ENCODE data around the gene PTPRJ.

The PTPRJ gene

DNA sequence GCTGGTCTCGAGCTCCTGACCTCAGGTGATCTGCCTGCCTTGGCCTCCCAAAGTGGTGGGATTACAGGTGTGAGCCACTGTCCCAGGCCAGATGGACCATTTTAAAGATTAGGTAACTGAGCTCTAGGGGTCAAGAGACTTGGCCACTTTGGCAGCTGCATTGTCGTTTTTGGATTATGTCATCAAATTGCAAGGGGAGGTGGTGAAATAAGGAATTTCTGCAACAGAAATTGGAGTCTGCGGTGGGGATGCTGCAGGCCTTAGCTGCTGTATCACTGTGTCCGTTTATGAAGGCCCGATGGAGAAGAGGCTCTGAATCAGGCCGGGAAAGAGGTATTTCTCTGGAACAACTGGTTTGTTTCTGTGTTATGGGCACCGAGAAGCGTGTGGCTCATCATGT, 34.6 kb downstream of the PTPRJ start:
- no peaks in the 10 kb centered on the region for H3K9me3 ChIP-seq (ENCODE audit: control insufficient read depth, low read length)
- no peak overlapping the region for H2AFZ ChIP-seq (ENCODE audit: low read depth, low read length)
- no peak overlapping the region for H3K9ac ChIP-seq (ENCODE audit: low read length)
- H4K91ac ChIP-seq (ENCODE audit: low read length): no peak overlapping the region
- 91% methylated on average over 8 of the region's 8 CpGs for WGBS
- H3K14ac ChIP-seq (ENCODE audit: low read length in 2 of 2): no peak overlapping the region
- H2BK15ac ChIP-seq (ENCODE audit: low read depth, poor library complexity, severe bottlenecking): no peak overlapping the region
- no peaks in the 10 kb centered on the region for H3K79me1 ChIP-seq (replicated peaks; ENCODE audit: low read length, poor library complexity, severe bottlenecking)
- no peak for DNase-seq
- no peak overlapping the region for H3K4me2 ChIP-seq (ENCODE audit: low read length, poor library complexity, severe bottlenecking)
- no peak overlapping the region for H3K18ac ChIP-seq (ENCODE audit: low read depth in 1 of 2, low read length in 2 of 2)
- H3K4ac ChIP-seq (ENCODE audit: low read depth in 1 of 2, low read length in 2 of 2): no peak overlapping the region
- H3K4me3 ChIP-seq (ENCODE audit: insufficient read depth in 1 of 2, low read depth in 1 of 2, low read length in 2 of 2): no peak overlapping the region
- no peak overlapping the region for H3K27ac ChIP-seq (ENCODE audit: low read length, poor library complexity, severe bottlenecking)
- peaks cover 0 to 5% of the 10 kb centered on the region in 2 experiments for H3K36me3 ChIP-seq (ENCODE audit: control insufficient read depth in 1 of 2, insufficient read depth in 2 of 2, low read depth in 1 of 2, low read length in 2 of 2)
- no peaks in the 10 kb centered on the region for H3K27me3 ChIP-seq (ENCODE audit: control insufficient read depth in 1 of 2, insufficient read depth in 1 of 2, low read length in 2 of 2)
- H2AK5ac ChIP-seq (ENCODE audit: low read length, severe bottlenecking): no peak overlapping the region
- peaks cover 45% of the 10 kb centered on the region for H3K4me1 ChIP-seq (ENCODE audit: control insufficient read depth, insufficient read depth, low read depth, low read length)
- H3K23ac ChIP-seq (ENCODE audit: low read length in 2 of 2): no peak overlapping the region
- H2BK12ac ChIP-seq (ENCODE audit: low read length in 2 of 2): no peak overlapping the region
- H2BK5ac ChIP-seq (ENCODE audit: low read depth, low read length, poor library complexity, severe bottlenecking): no peak overlapping the region
- H4K8ac ChIP-seq (ENCODE audit: low read length): no peak overlapping the region
- no peak overlapping the region for H2BK120ac ChIP-seq (ENCODE audit: low read depth, low read length)

DNA sequence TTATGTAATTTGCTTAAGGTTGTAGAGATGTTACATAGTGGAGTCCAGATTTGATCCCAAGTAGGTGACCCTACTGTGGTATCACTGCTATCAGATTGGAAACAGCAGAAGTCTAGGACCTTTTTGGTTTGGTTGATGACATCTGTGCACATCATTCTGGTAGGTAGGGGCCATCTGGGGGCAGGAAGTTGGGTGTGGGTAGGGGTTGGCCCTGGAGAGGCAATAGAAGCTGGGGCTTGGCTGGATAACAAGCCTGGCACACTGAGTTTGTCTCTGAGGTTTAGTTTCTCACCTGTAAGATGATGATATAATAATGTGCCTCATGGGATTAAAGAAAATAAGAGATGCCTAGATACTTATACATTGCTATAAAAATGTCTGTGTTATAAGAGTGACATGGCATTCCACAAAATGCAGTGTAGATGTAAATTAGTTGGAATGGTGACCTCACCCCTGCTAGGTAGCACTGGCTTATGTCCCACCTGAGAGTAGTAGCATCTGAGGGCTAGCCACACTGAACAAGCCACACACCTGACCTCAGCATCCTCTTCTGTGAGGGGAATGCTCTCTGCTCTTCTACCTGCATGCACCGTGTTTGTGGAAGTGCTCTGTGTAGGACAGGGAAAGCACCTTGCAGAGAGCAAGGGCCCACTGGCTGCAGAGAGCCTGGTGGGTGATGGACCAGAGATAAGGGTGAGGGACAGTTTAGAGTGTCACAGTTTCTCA, 36.9 kb downstream of the PTPRJ start:
- H2AFZ ChIP-seq (ENCODE audit: low read depth, low read length): no peak overlapping the region
- H2BK15ac ChIP-seq (ENCODE audit: low read depth, poor library complexity, severe bottlenecking): no peak overlapping the region
- no peak for DNase-seq
- H2BK12ac ChIP-seq (ENCODE audit: low read length in 2 of 2): peak overlapping the region in 1 of 2 experiments; percentile 51
- H3K23ac ChIP-seq (ENCODE audit: low read length in 2 of 2): no peak overlapping the region
- H3K14ac ChIP-seq (ENCODE audit: low read length in 2 of 2): peak overlapping the region in 1 of 2 experiments; percentile 85
- H4K91ac ChIP-seq (ENCODE audit: low read length): peak overlapping the region; percentile 88
- peaks cover 0 to 8% of the 10 kb centered on the region in 2 experiments for H3K36me3 ChIP-seq (ENCODE audit: control insufficient read depth in 1 of 2, insufficient read depth in 2 of 2, low read depth in 1 of 2, low read length in 2 of 2)
- no peaks in the 10 kb centered on the region for H3K9me3 ChIP-seq (ENCODE audit: control insufficient read depth, low read length)
- no peak overlapping the region for H3K4ac ChIP-seq (ENCODE audit: low read depth in 1 of 2, low read length in 2 of 2)
- H3K4me1 ChIP-seq (ENCODE audit: control insufficient read depth, insufficient read depth, low read depth, low read length): peaks cover 49% of the 10 kb centered on the region
- H2BK5ac ChIP-seq (ENCODE audit: low read depth, low read length, poor library complexity, severe bottlenecking): no peak overlapping the region
- H2BK120ac ChIP-seq (ENCODE audit: low read depth, low read length): no peak overlapping the region
- H4K8ac ChIP-seq (ENCODE audit: low read length): peak overlapping the region; percentile 12
- H3K9ac ChIP-seq (ENCODE audit: low read length): no peak overlapping the region
- H3K27me3 ChIP-seq (ENCODE audit: control insufficient read depth in 1 of 2, insufficient read depth in 1 of 2, low read length in 2 of 2): no peaks in the 10 kb centered on the region
- no peak overlapping the region for H3K4me3 ChIP-seq (ENCODE audit: insufficient read depth in 1 of 2, low read depth in 1 of 2, low read length in 2 of 2)
- H3K18ac ChIP-seq (ENCODE audit: low read depth in 1 of 2, low read length in 2 of 2): peak overlapping the region in 1 of 2 experiments; percentile 18
- no peak overlapping the region for H3K4me2 ChIP-seq (ENCODE audit: low read length, poor library complexity, severe bottlenecking)
- H3K79me1 ChIP-seq (replicated peaks; ENCODE audit: low read length, poor library complexity, severe bottlenecking): no peaks in the 10 kb centered on the region
- no peak overlapping the region for H3K27ac ChIP-seq (ENCODE audit: low read length, poor library complexity, severe bottlenecking)
- WGBS: 93% methylated on average over 1 of the region's 1 CpG
- H2AK5ac ChIP-seq (ENCODE audit: low read length, severe bottlenecking): peak overlapping the region; percentile 10

DNA sequence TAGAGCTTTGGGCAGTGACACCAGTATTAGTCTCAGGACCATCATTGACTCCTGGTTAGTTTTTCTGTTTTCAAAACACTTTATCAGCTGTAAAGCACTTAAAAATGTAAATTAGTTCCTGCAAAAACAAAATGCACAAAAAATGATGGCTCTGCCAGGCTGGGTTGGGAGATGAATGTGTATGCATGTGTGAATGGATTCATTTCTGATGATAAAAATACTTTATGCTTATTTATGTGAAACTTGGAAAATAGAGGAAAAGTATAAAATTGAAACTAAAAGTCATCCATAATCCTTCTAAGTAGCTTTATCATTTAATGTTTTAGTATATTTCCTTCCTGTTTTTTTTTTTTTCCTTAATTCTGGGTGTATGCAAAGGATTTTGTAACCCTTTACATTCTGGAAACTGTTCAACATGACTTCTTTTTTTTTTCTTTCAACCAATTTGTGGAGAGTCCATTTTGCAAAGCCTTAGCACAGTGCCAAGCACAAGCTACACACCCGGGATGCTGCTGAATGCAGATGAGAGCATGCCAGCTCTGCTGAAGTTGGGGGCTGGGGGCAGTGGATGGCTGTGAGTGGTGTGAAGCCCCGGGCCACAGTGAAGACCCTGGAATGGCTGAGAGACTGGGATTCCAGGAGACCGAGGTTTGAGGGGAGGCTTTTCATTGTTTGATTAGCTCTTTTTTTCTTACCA, 37.6 kb downstream of the PTPRJ start:
- DNase-seq: no peak

More for the DNA sequence above, 37.6 kb downstream of the PTPRJ start:
- H3K27me3 ChIP-seq (ENCODE audit: control insufficient read depth in 1 of 2, insufficient read depth in 1 of 2, low read length in 2 of 2): no peaks in the 10 kb centered on the region
- no peak overlapping the region for H2BK15ac ChIP-seq (ENCODE audit: low read depth, poor library complexity, severe bottlenecking)
- peak overlapping the region; percentile 1 for H4K91ac ChIP-seq (ENCODE audit: low read length)
- no peaks in the 10 kb centered on the region for H3K79me1 ChIP-seq (replicated peaks; ENCODE audit: low read length, poor library complexity, severe bottlenecking)
- no peak overlapping the region for H2BK120ac ChIP-seq (ENCODE audit: low read depth, low read length)
- peak overlapping the region in 1 of 2 experiments; percentile 51 for H2BK12ac ChIP-seq (ENCODE audit: low read length in 2 of 2)
- peak overlapping the region; percentile 17 to 89 for H3K18ac ChIP-seq (ENCODE audit: low read depth in 1 of 2, low read length in 2 of 2)
- H4K8ac ChIP-seq (ENCODE audit: low read length): peak overlapping the region; percentile 10
- no peak overlapping the region for H2BK5ac ChIP-seq (ENCODE audit: low read depth, low read length, poor library complexity, severe bottlenecking)
- peaks cover 49% of the 10 kb centered on the region for H3K4me1 ChIP-seq (ENCODE audit: control insufficient read depth, insufficient read depth, low read depth, low read length)
- H3K4ac ChIP-seq (ENCODE audit: low read depth in 1 of 2, low read length in 2 of 2): peak overlapping the region in 1 of 2 experiments; percentile 50
- no peak overlapping the region for H3K4me2 ChIP-seq (ENCODE audit: low read length, poor library complexity, severe bottlenecking)
- H2AFZ ChIP-seq (ENCODE audit: low read depth, low read length): no peak overlapping the region
- no peak overlapping the region for H3K23ac ChIP-seq (ENCODE audit: low read length in 2 of 2)
- no peaks in the 10 kb centered on the region for H3K9me3 ChIP-seq (ENCODE audit: control insufficient read depth, low read length)
- no peak overlapping the region for H2AK5ac ChIP-seq (ENCODE audit: low read length, severe bottlenecking)
- H3K27ac ChIP-seq (ENCODE audit: low read length, poor library complexity, severe bottlenecking): no peak overlapping the region
- WGBS: 52% methylated on average over 1 of the region's 3 CpGs
- peak overlapping the region in 1 of 2 experiments; percentile 12 for H3K4me3 ChIP-seq (ENCODE audit: insufficient read depth in 1 of 2, low read depth in 1 of 2, low read length in 2 of 2)
- H3K36me3 ChIP-seq (ENCODE audit: control insufficient read depth in 1 of 2, insufficient read depth in 2 of 2, low read depth in 1 of 2, low read length in 2 of 2): peaks cover 0 to 8% of the 10 kb centered on the region in 2 experiments
- peak overlapping the region; percentile 37 for H3K9ac ChIP-seq (ENCODE audit: low read length)
- H3K14ac ChIP-seq (ENCODE audit: low read length in 2 of 2): peak overlapping the region in 1 of 2 experiments; percentile 85
